ENCODE data around the gene SLC8A1.

Gene SLC8A1

GRCh38 chr2:40310303-40310702 is 141.6 kb downstream of the SLC8A1 start:
- DNase-seq (ENCODE audit: low read depth): no peak

- no peak for DNase-seq (ENCODE audit: low read depth)
Observed at GRCh38 chr2:40304340-40304739, 147.6 kb downstream of the SLC8A1 start.

GRCh38 chr2:40303746-40304145 is 148.1 kb downstream of the SLC8A1 start:
- DNase-seq (ENCODE audit: low read depth): no peak

GRCh38 chr2:40302751-40303325 is 149.1 kb downstream of the SLC8A1 start:
- DNase-seq (ENCODE audit: low read depth): no peak

- no peak for DNase-seq (ENCODE audit: low read depth)
Observed at GRCh38 chr2:40300391-40300790, 151.5 kb downstream of the SLC8A1 start.

GRCh38 chr2:40299781-40300180 is 152.1 kb downstream of the SLC8A1 start:
- no peak for DNase-seq (ENCODE audit: low read depth)

- DNase-seq (ENCODE audit: low read depth): no peak
Observed at GRCh38 chr2:40299173-40299572, 152.7 kb downstream of the SLC8A1 start.

GRCh38 chr2:40298026-40298425 is 153.9 kb downstream of the SLC8A1 start:
- DNase-seq (ENCODE audit: low read depth): no peak

- DNase-seq (ENCODE audit: low read depth): no peak
Observed at GRCh38 chr2:40292291-40292690, 159.6 kb downstream of the SLC8A1 start.

GRCh38 chr2:40289771-40290404 is 162.0 kb downstream of the SLC8A1 start:
- DNase-seq (ENCODE audit: low read depth): no peak

- no peak for DNase-seq (ENCODE audit: low read depth)
Observed at GRCh38 chr2:40287773-40288172, 164.1 kb downstream of the SLC8A1 start.

GRCh38 chr2:40287195-40287594 is 164.7 kb downstream of the SLC8A1 start:
- no peak for DNase-seq (ENCODE audit: low read depth)

- DNase-seq (ENCODE audit: low read depth): no peak
Observed at GRCh38 chr2:40286721-40287120, 165.2 kb downstream of the SLC8A1 start.

GRCh38 chr2:40285391-40285790 is 166.5 kb downstream of the SLC8A1 start:
- DNase-seq (ENCODE audit: low read depth): no peak

GRCh38 chr2:40284797-40285196 is 167.1 kb downstream of the SLC8A1 start:
- no peak for DNase-seq (ENCODE audit: low read depth)

GRCh38 chr2:40283111-40283909 is 168.6 kb downstream of the SLC8A1 start:
- no peak for DNase-seq (ENCODE audit: low read depth)

- DNase-seq (ENCODE audit: low read depth): no peak
Observed at GRCh38 chr2:40282428-40282827, 169.5 kb downstream of the SLC8A1 start.

- DNase-seq (ENCODE audit: low read depth): peak; percentile 46
Observed at GRCh38 chr2:40281021-40281940, 170.6 kb downstream of the SLC8A1 start.

GRCh38 chr2:40279482-40279881 is 172.4 kb downstream of the SLC8A1 start:
- no peak for DNase-seq (ENCODE audit: low read depth)

- no peak for DNase-seq (ENCODE audit: low read depth)
Observed at GRCh38 chr2:40279001-40279400, 172.9 kb downstream of the SLC8A1 start.

GRCh38 chr2:40276076-40276475 is 175.8 kb downstream of the SLC8A1 start:
- DNase-seq (ENCODE audit: low read depth): no peak

GRCh38 chr2:40274270-40274669 is 177.6 kb downstream of the SLC8A1 start:
- DNase-seq (ENCODE audit: low read depth): no peak

Measured in non-pigmented ciliary epithelial cell (primary cell).